ENCODE data around the gene MTMR6. TPM values are rescaled to one million over a fixed set of nuclear protein-coding genes. Genes with fewer than 3 reads are reported as not detected.

Gene MTMR6
- total and polyA plus RNA-seq, 5 donors: 7.5 to 17.3 (median 17.0) TPM

GRCh38 chr13:25276748-25277147, 10.5 kb downstream of the MTMR6 start:
- DNase-seq: no peak
- H3K27ac ChIP-seq (ENCODE audit: low read length): no peak overlapping the region
- no peaks in the 10 kb centered on the region for H3K27me3 ChIP-seq (ENCODE audit: control insufficient read depth, insufficient read depth)
- intact Hi-C loops (cut with DNase I): no loop called here
- 89% methylated on average over 2 of the region's 2 CpGs for WGBS
- no peak for ATAC-seq
- H3K4me1 ChIP-seq (ENCODE audit: control insufficient read depth, insufficient read depth, low read length): no peaks in the 10 kb centered on the region
- H3K4me3 ChIP-seq (ENCODE audit: low read length): no peak overlapping the region
- H3K9me3 ChIP-seq (ENCODE audit: control insufficient read depth, low read length): no peaks in the 10 kb centered on the region

- no peak for ATAC-seq
- H3K4me1 ChIP-seq (ENCODE audit: control insufficient read depth, insufficient read depth, low read length): no peaks in the 10 kb centered on the region
- intact Hi-C loops (cut with DNase I): no loop called here
- H3K27me3 ChIP-seq (ENCODE audit: control insufficient read depth, insufficient read depth): no peaks in the 10 kb centered on the region
- H3K9me3 ChIP-seq (ENCODE audit: control insufficient read depth, low read length): no peaks in the 10 kb centered on the region
- 90% methylated on average over 6 of the region's 6 CpGs for WGBS
- H3K4me3 ChIP-seq (ENCODE audit: low read length): no peak overlapping the region
- no peak for DNase-seq
- no peak overlapping the region for H3K27ac ChIP-seq (ENCODE audit: low read length)
Measured at GRCh38 chr13:25268561-25268960, 18.7 kb downstream of the MTMR6 start.

- H3K27me3 ChIP-seq (ENCODE audit: control insufficient read depth, insufficient read depth): no peaks in the 10 kb centered on the region
- DNase-seq (no peak), ATAC-seq (no peak)
- no peak overlapping the region for H3K27ac ChIP-seq (ENCODE audit: low read length)
- H3K4me3 ChIP-seq (ENCODE audit: low read length): no peak overlapping the region
- no peaks in the 10 kb centered on the region for H3K9me3 ChIP-seq (ENCODE audit: control insufficient read depth, low read length)
- 83% methylated on average over 1 of the region's 1 CpG for WGBS
- intact Hi-C loops (cut with DNase I): no loop called here
- H3K4me1 ChIP-seq (ENCODE audit: control insufficient read depth, insufficient read depth, low read length): no peaks in the 10 kb centered on the region
Measured at GRCh38 chr13:25267715-25268114, 19.6 kb downstream of the MTMR6 start.

GRCh38 chr13:25266706-25267105, 20.6 kb downstream of the MTMR6 start:
- intact Hi-C loops (cut with DNase I): no loop called here

GRCh38 chr13:25262261-25262660, 25.0 kb downstream of the MTMR6 start:
- intact Hi-C loops (cut with DNase I): no loop called here
- H3K27ac ChIP-seq (ENCODE audit: low read length): no peak overlapping the region
- ATAC-seq (no peak), DNase-seq (no peak)
- no peaks in the 10 kb centered on the region for H3K27me3 ChIP-seq (ENCODE audit: control insufficient read depth, insufficient read depth)
- H3K9me3 ChIP-seq (ENCODE audit: control insufficient read depth, low read length): no peaks in the 10 kb centered on the region
- no peaks in the 10 kb centered on the region for H3K4me1 ChIP-seq (ENCODE audit: control insufficient read depth, insufficient read depth, low read length)
- WGBS: 96% methylated on average over 4 of the region's 4 CpGs
- H3K4me3 ChIP-seq (ENCODE audit: low read length): no peak overlapping the region

More at GRCh38 chr13:25266706-25267105, 20.6 kb downstream of the MTMR6 start:
- DNase-seq: no peak
- Histone ChIP-seq H3K27ac (ENCODE audit: low read length) (no peak overlapping the region), H3K27me3 (ENCODE audit: control insufficient read depth, insufficient read depth) (no peaks in the 10 kb centered on the region), H3K9me3 (ENCODE audit: control insufficient read depth, low read length) (no peaks in the 10 kb centered on the region), H3K4me3 (ENCODE audit: low read length) (no peak overlapping the region), H3K4me1 (ENCODE audit: control insufficient read depth, insufficient read depth, low read length) (no peaks in the 10 kb centered on the region)
- ATAC-seq: no peak
- 88% methylated on average over 4 of the region's 5 CpGs for WGBS

- WGBS: 87% methylated on average over 2 of the region's 2 CpGs
- H3K4me1 ChIP-seq (ENCODE audit: control insufficient read depth, insufficient read depth, low read length): no peaks in the 10 kb centered on the region
- no peaks in the 10 kb centered on the region for H3K9me3 ChIP-seq (ENCODE audit: control insufficient read depth, low read length)
- intact Hi-C loops (cut with DNase I): no loop called here
- no peak overlapping the region for H3K4me3 ChIP-seq (ENCODE audit: low read length)
- ATAC-seq (no peak), DNase-seq (no peak)
- no peak overlapping the region for H3K27ac ChIP-seq (ENCODE audit: low read length)
- no peaks in the 10 kb centered on the region for H3K27me3 ChIP-seq (ENCODE audit: control insufficient read depth, insufficient read depth)
Measured at GRCh38 chr13:25253702-25254101, 33.6 kb downstream of the MTMR6 start.

GRCh38 chr13:25252752-25253151, 34.5 kb downstream of the MTMR6 start:
- Histone ChIP-seq H3K9me3 (ENCODE audit: control insufficient read depth, low read length) (no peaks in the 10 kb centered on the region), H3K27ac (ENCODE audit: low read length) (no peak overlapping the region), H3K27me3 (ENCODE audit: control insufficient read depth, insufficient read depth) (no peaks in the 10 kb centered on the region), H3K4me3 (ENCODE audit: low read length) (no peak overlapping the region), H3K4me1 (ENCODE audit: control insufficient read depth, insufficient read depth, low read length) (no peaks in the 10 kb centered on the region)
- DNase-seq: no peak
- intact Hi-C loops (cut with DNase I): no loop called here
- 93% methylated on average over 2 of the region's 2 CpGs for whole genome bisulfite sequencing
- no peak for ATAC-seq

GRCh38 chr13:25252225-25252624, 35.1 kb downstream of the MTMR6 start:
- intact Hi-C loops (cut with DNase I): no loop called here

GRCh38 chr13:25249001-25249543, 38.2 kb downstream of the MTMR6 start:
- H3K4me1 ChIP-seq (ENCODE audit: control insufficient read depth, insufficient read depth, low read length): no peaks in the 10 kb centered on the region
- no peaks in the 10 kb centered on the region for H3K9me3 ChIP-seq (ENCODE audit: control insufficient read depth, low read length)
- no peak overlapping the region for H3K27ac ChIP-seq (ENCODE audit: low read length)
- no peaks in the 10 kb centered on the region for H3K27me3 ChIP-seq (ENCODE audit: control insufficient read depth, insufficient read depth)
- intact Hi-C loops (cut with DNase I): no loop called here
- no peak overlapping the region for H3K4me3 ChIP-seq (ENCODE audit: low read length)
- DNase-seq (no peak), ATAC-seq (no peak)
- 39% methylated on average over 5 of the region's 5 CpGs for WGBS

More at GRCh38 chr13:25252225-25252624, 35.1 kb downstream of the MTMR6 start:
- Histone ChIP-seq H3K27ac (ENCODE audit: low read length) (no peak overlapping the region), H3K4me1 (ENCODE audit: control insufficient read depth, insufficient read depth, low read length) (no peaks in the 10 kb centered on the region), H3K4me3 (ENCODE audit: low read length) (no peak overlapping the region), H3K27me3 (ENCODE audit: control insufficient read depth, insufficient read depth) (no peaks in the 10 kb centered on the region), H3K9me3 (ENCODE audit: control insufficient read depth, low read length) (no peaks in the 10 kb centered on the region)
- ATAC-seq: no peak
- DNase-seq: no peak
- WGBS: 85% methylated on average over 4 of the region's 4 CpGs

GRCh38 chr13:25248071-25248470, 39.2 kb downstream of the MTMR6 start:
- Histone ChIP-seq H3K27ac (ENCODE audit: low read length) (no peak overlapping the region), H3K4me3 (ENCODE audit: low read length) (no peak overlapping the region), H3K9me3 (ENCODE audit: control insufficient read depth, low read length) (no peaks in the 10 kb centered on the region), H3K4me1 (ENCODE audit: control insufficient read depth, insufficient read depth, low read length) (no peaks in the 10 kb centered on the region), H3K27me3 (ENCODE audit: control insufficient read depth, insufficient read depth) (no peaks in the 10 kb centered on the region)
- 86% methylated on average over 1 of the region's 1 CpG for WGBS
- intact Hi-C loops (cut with DNase I): no loop called here
- no peak for ATAC-seq
- DNase-seq: no peak

- H3K4me1 ChIP-seq (ENCODE audit: control insufficient read depth, insufficient read depth, low read length): no peaks in the 10 kb centered on the region
- DNase-seq: no peak
Measured at GRCh38 chr13:25247360-25247759, 39.9 kb downstream of the MTMR6 start.

GRCh38 chr13:25244123-25244522, 43.2 kb downstream of the MTMR6 start:
- DNase-seq: no peak
- no peaks in the 10 kb centered on the region for H3K27me3 ChIP-seq (ENCODE audit: control insufficient read depth, insufficient read depth)
- intact Hi-C loops (cut with DNase I): no loop called here
- no peaks in the 10 kb centered on the region for H3K9me3 ChIP-seq (ENCODE audit: control insufficient read depth, low read length)
- WGBS: 98% methylated on average over 6 of the region's 6 CpGs
- no peaks in the 10 kb centered on the region for H3K4me1 ChIP-seq (ENCODE audit: control insufficient read depth, insufficient read depth, low read length)
- no peak for ATAC-seq
- H3K4me3 ChIP-seq (ENCODE audit: low read length): no peak overlapping the region
- H3K27ac ChIP-seq (ENCODE audit: low read length): no peak overlapping the region

More at GRCh38 chr13:25247360-25247759, 39.9 kb downstream of the MTMR6 start:
- no peak for ATAC-seq
- intact Hi-C loops (cut with DNase I): no loop called here
- H3K27me3 ChIP-seq (ENCODE audit: control insufficient read depth, insufficient read depth): no peaks in the 10 kb centered on the region
- no peaks in the 10 kb centered on the region for H3K9me3 ChIP-seq (ENCODE audit: control insufficient read depth, low read length)
- no peak overlapping the region for H3K27ac ChIP-seq (ENCODE audit: low read length)
- no peak overlapping the region for H3K4me3 ChIP-seq (ENCODE audit: low read length)
